H1 (cell line): ENCODE data around the gene PRSS38. TPM values are rescaled to one million over a fixed set of nuclear protein-coding genes. Genes with fewer than 3 reads are reported as not detected.

Experiments used
- ASH2L ChIP-seq: fragments of 200-600, 300-600 bp; sonication (generic); IDR thresholded peaks from one replicate; pipeline ENCODE4 v1.7.1; 2017; ENCODE audit warnings: low read length
- CHD7 ChIP-seq: fragments of 300-600 bp; sonication (generic); IDR thresholded peaks from 2 replicates; pipeline ENCODE4 v1.7.1; 2012; ENCODE audit warnings: low read length, moderate library complexity, mild to moderate bottlenecking, inconsistent platforms; ENCODE audit not compliant: insufficient replicate concordance
- GABPA ChIP-seq: IDR thresholded peaks from 2 replicates; pipeline ENCODE4 v1.6.1; 2011; ENCODE audit warnings: mild to moderate bottlenecking, low read length, moderate library complexity, borderline replicate concordance; ENCODE audit not compliant: insufficient read depth
- NRF1 ChIP-seq: IDR thresholded peaks from 2 replicates; pipeline ENCODE4 v1.6.1; 2011; ENCODE audit warnings: mild to moderate bottlenecking, low read depth, low read length, improper control_type of control experiment
- POLR2AphosphoS5 ChIP-seq: IDR thresholded peaks from 2 replicates; pipeline ENCODE4 v1.6.1; 2011; ENCODE audit warnings: low read depth, low read length
- SIN3A ChIP-seq, 2 experiments: IDR thresholded peaks in 1 of 2; conservative IDR thresholded peaks in 1 of 2; 2 replicates each; pipeline ENCODE4 v1.6.1; 2011 to 2012; ENCODE audit warnings: low read length in 2 of 2, improper control_type of control experiment in 1 of 2, low read depth in 1 of 2, mild to moderate bottlenecking in 1 of 2
- SIRT6 ChIP-seq: IDR thresholded peaks from one replicate; pipeline ENCODE4 v1.7.1; 2012; ENCODE audit warnings: low read length, inconsistent platforms
- TCF12 ChIP-seq: IDR thresholded peaks from 2 replicates; pipeline ENCODE4 v1.6.1; 2011; ENCODE audit warnings: low read depth, mild to moderate bottlenecking, low read length
- polyA plus RNA-seq, 7 experiments: library from polyadenylated mRNA; depleted of rRNA in 3 of 7; stranded (reverse) in 5 of 7; unstranded in 2 of 7; fragments of >200 nt in 5 of 7; fragments of 200-250 nt in 2 of 7; gene quantifications; 1 replicate in 5 of 7; 2 replicates in 1 of 7; 4 replicates in 1 of 7; pipeline versions ENCODE4 v1.2.1 to v1.2.3, GENCODE V29; 2011 to 2013; ENCODE audit warnings: missing spikeins in 2 of 7, mixed read lengths in 2 of 7
- total RNA-seq: library from RNA; stranded (reverse); fragmentation: NEBNext Ultra II Directional; extraction: Animal tissue kit (Norgen Biotek cat#: 25700); gene quantifications from 2 replicates; pipeline ENCODE4 v1.2.1, GENCODE V29; 2021

PRSS38 gene
- total and polyA plus RNA-seq, 2 of the 8 experiments (the other 6 are each of a cell fraction or from before 2014, with no cell fraction given): not detected

GRCh38 chr1:227769047-227769935 lies 46.2 kb upstream of the PRSS38 start (continued):
- TF ChIP-seq SIN3A (conservative IDR thresholded peaks at IDR 0.05 in 1 of 2, IDR thresholded peaks at IDR 0.05 in 1 of 2; ENCODE audit: low read depth in 1 of 2, low read length in 2 of 2): no peak
- no peak for TF ChIP-seq NRF1
- TF ChIP-seq ASH2L: no peak
- no peak for TF ChIP-seq GABPA
- TF ChIP-seq POLR2AphosphoS5: no peak
- TF ChIP-seq TCF12: no peak
- TF ChIP-seq SIRT6: no peak
- TF ChIP-seq CHD7: no peak
- TF ChIP-seq, all 59 proteins: peak for 0
